SK-N-MC (cell line): Measurements from ENCODE around the gene RREB1.

Source experiments
- EZH2 ChIP-seq: fragments of 200-600 bp; sonication (generic); IDR thresholded peaks from one replicate; pipeline ENCODE4 v1.6.1; 2017; ENCODE audit warnings: antibody characterized with exemption
- POLR2AphosphoS5 ChIP-seq: IDR thresholded peaks from 2 replicates; pipeline ENCODE4 v1.6.1; 2012; ENCODE audit warnings: mild to moderate bottlenecking, low read depth, low read length, borderline replicate concordance

DNA sequence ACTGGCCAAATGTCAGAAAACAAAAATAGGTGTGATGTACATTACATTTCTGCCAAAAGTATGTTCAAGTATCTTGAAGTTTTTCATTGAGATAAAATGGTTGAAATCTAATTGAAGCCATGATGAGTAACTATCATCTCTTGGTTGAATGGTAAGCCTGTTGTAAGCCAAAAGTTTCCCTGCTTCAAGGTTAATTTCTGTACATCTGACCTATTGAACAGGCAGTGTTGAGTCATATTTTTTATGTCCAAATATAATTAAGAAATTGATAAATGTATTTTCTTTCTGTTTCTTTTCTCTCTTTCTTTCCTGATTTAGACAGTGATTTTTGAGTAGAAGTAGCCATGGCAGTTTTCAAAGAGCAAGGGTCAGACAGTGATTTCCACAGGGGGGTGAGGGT lies 4.4 kb downstream of the RREB1 start:
- TF ChIP-seq POLR2AphosphoS5 (no peak), EZH2 (no peak)
